ENCODE results near the gene HPX. TPM values are rescaled to one million over a fixed set of nuclear protein-coding genes. Genes with fewer than 3 reads are reported as not detected.

HPX gene
- total RNA-seq, 1 experiment from 2014 or later, result 1.2 TPM

- Histone ChIP-seq H2BK12ac (ENCODE audit: insufficient read length, low read depth, low read length) (no peak overlapping the region), H3K23me2 (ENCODE audit: insufficient read length, low read depth, low read length, poor library complexity, severe bottlenecking) (no peaks in the 10 kb centered on the region), H3K4ac (ENCODE audit: low read depth, low read length) (no peak overlapping the region), H4K20me1 (ENCODE audit: control insufficient read depth, insufficient read depth, insufficient read length) (no peaks in the 10 kb centered on the region), H3K23ac (ENCODE audit: insufficient read length, low read depth, low read length) (no peak overlapping the region), H3K27me3 (ENCODE audit: insufficient read depth, low read length) (no peaks in the 10 kb centered on the region), H4K8ac (replicated peaks; ENCODE audit: insufficient read length, low read depth, low read length) (no peak overlapping the region), H3T11ph (ENCODE audit: low read length) (no peak overlapping the region), H2BK5ac (ENCODE audit: insufficient read length, low read length) (no peak overlapping the region), H3K79me1 (ENCODE audit: insufficient read depth, low read depth, low read length, poor library complexity, severe bottlenecking) (no peaks in the 10 kb centered on the region), H3K79me2 (ENCODE audit: insufficient read depth, low read length) (no peaks in the 10 kb centered on the region), H2AK5ac (ENCODE audit: insufficient read length, low read length) (no peak overlapping the region), H2AFZ (ENCODE audit: low read length) (no peak overlapping the region), H3K4me1 (ENCODE audit: insufficient read depth, low read length) (no peaks in the 10 kb centered on the region; the same call in 1 of the 2 replicates), H2BK20ac (ENCODE audit: low read depth, low read length, poor library complexity, severe bottlenecking) (no peak overlapping the region), H2BK120ac (ENCODE audit: low read depth, low read length, poor library complexity, severe bottlenecking) (no peak overlapping the region), H3K4me2 (ENCODE audit: insufficient read depth, insufficient read length, low read length) (no peak overlapping the region), H3K18ac (ENCODE audit: insufficient read length, low read depth, low read length) (no peak overlapping the region), H3K9ac (ENCODE audit: extremely low read depth, insufficient read length, low read length) (no peak overlapping the region), H3K56ac (ENCODE audit: insufficient read length, low read depth, low read length) (no peak overlapping the region), H3K9me3 (ENCODE audit: control insufficient read depth, low read depth, low read length) (no peaks in the 10 kb centered on the region), H4K91ac (ENCODE audit: insufficient read length, low read depth, low read length) (no peak overlapping the region), H2BK15ac (ENCODE audit: low read depth, low read length) (no peak overlapping the region), H4K5ac (ENCODE audit: insufficient read length, low read depth, low read length) (no peak overlapping the region), H3K14ac (ENCODE audit: insufficient read depth, low read length) (no peak overlapping the region), H3K27ac (ENCODE audit: insufficient read length, low read depth, low read length) (no peak overlapping the region)
- H3K27me3 Mint-ChIP-seq (ENCODE audit: low read depth), result peaks cover 2% of the 10 kb centered on the region
- TF ChIP-seq CTCF (conservative IDR thresholded peaks at IDR 0.05), result no peak
- WGBS (ENCODE audit: extremely low coverage, insufficient read length, low lambda C conversion rate), result no CpG with 5 or more reads among the region's 3 CpGs
- H3K9me3 Mint-ChIP-seq, result no peaks in the 10 kb centered on the region; a peak in 1 of 5 replicates
- no peak overlapping the region for H3K27ac Mint-ChIP-seq
- H3K4me3 Mint-ChIP-seq, result no peak overlapping the region
- no peak for DNase-seq
- H3K4me1 Mint-ChIP-seq, result peaks cover 12% of the 10 kb centered on the region in 2 experiments
- H3K36me3 Mint-ChIP-seq (ENCODE audit: insufficient read depth in 1 of 3, low read depth in 3 of 3), result no peaks in the 10 kb centered on the region; a peak in 1 of 7 replicates
Observed at GRCh38 chr11:6431861-6432260, 8.9 kb downstream of the HPX start.
